IPS-18a (cell line): ENCODE data around the gene BOD1.

Source experiments
- H3K27ac ChIP-seq: one replicate; pipeline ENCODE4 v1.5.1; 2013; ENCODE audit warnings: low read length
- H3K27me3 ChIP-seq: one replicate; pipeline ENCODE4 v1.6.1; 2013; ENCODE audit warnings: mild to moderate bottlenecking, low read length; ENCODE audit not compliant: control insufficient read depth, insufficient read depth
- H3K36me3 ChIP-seq: one replicate; pipeline ENCODE4 v1.6.1; 2013; ENCODE audit warnings: low read depth, low read length; ENCODE audit not compliant: control insufficient read depth
- H3K4me1 ChIP-seq: one replicate; pipeline ENCODE4 v1.6.1; 2013; ENCODE audit warnings: low read depth, low read length; ENCODE audit not compliant: control insufficient read depth
- H3K4me3 ChIP-seq: one replicate; pipeline ENCODE4 v1.5.1; 2013; ENCODE audit warnings: low read length
- H3K9ac ChIP-seq: one replicate; pipeline ENCODE4 v1.6.1; 2013; ENCODE audit warnings: mild to moderate bottlenecking, low read length, moderate library complexity
- H3K9me3 ChIP-seq: one replicate; pipeline ENCODE4 v1.6.1; 2013; ENCODE audit warnings: low read depth, low read length; ENCODE audit not compliant: control insufficient read depth

The BOD1 gene

DNA sequence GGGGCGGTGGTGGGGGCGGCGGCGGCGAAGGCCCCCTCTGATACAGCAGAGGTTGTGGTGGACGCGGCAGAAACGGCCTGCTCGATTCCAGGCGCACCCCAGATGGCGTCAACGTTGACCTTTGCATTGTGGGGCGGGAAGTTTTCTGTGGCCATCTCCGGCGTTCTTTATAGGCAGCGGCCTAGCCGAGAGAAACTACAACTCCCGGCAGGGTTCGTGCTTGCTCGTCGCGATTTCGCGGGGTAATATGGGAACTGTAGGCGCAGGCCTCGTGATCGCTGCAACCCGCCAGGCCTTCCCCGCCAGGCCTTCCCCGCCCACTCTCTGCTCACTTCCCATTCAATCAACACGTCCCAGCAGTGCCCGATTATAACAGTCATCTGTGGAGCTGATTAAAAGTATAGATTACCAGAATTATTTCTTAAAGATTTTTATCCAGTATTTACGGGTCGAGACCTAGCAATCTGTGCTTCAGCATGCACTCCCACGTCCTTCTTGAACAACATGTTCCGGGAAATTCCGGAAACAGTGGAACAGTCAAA lies at the start of gene BOD1:
BOD1 (minus strand) TSS at position 74 of the 542 bp plus-strand sequence. CDS start 214 bp downstream, outside the sequence.
- Histone ChIP-seq H3K27me3 (no peaks in the 10 kb centered on the region), H3K4me1 (peaks cover 20% of the 10 kb centered on the region), H3K9ac (peak within 1 kb of the TSS; percentile 87), H3K27ac (peak within 1 kb of the TSS; percentile 74), H3K9me3 (no peaks in the 10 kb centered on the region), H3K4me3 (peak within 1 kb of the TSS; percentile 78), H3K36me3 (peaks cover 19% of the 10 kb centered on the region)

GRCh38 chr5:173665326-173665725 lies 48.9 kb upstream of the BOD1 start:
- peaks cover 8% of the 10 kb centered on the region for H3K4me1 ChIP-seq

DNA sequence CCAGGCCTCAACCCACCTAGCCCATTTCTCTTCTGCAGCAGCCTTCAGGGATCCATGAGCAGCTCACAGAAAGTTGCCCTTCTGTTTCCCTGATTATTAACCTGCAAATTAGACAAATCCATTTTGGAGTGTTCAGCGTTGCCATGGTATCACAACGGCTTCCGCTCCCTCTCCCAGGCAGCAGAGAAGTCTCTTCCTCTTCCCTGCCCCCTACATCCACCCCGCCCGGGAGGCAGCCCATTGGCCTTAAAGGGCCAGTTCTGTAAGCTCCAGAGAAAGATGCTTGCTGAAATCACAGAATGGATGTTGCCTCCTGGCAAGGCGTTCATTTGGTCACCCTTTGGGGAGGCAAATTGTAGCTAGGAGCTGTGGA lies 47.7 kb upstream of the BOD1 start:
- Histone ChIP-seq H3K9me3 (peaks cover 3% of the 10 kb centered on the region), H3K27me3 (no peaks in the 10 kb centered on the region), H3K4me1 (peaks cover 4% of the 10 kb centered on the region), H3K36me3 (no peaks in the 10 kb centered on the region), H3K27ac (no peak overlapping the region), H3K4me3 (no peak overlapping the region), H3K9ac (no peak overlapping the region)

More at GRCh38 chr5:173665326-173665725, 48.9 kb upstream of the BOD1 start:
- no peak overlapping the region for H3K4me3 ChIP-seq
- H3K27ac ChIP-seq = no peak overlapping the region
- no peaks in the 10 kb centered on the region for H3K36me3 ChIP-seq
- H3K9me3 ChIP-seq = peaks cover 3% of the 10 kb centered on the region
- no peaks in the 10 kb centered on the region for H3K27me3 ChIP-seq
- H3K9ac ChIP-seq = no peak overlapping the region

GRCh38 chr5:173663352-173664153 lies 47.1 kb upstream of the BOD1 start:
- H3K27ac ChIP-seq = no peak overlapping the region
- H3K36me3 ChIP-seq = no peaks in the 10 kb centered on the region
- H3K9me3 ChIP-seq = no peaks in the 10 kb centered on the region
- H3K4me3 ChIP-seq = no peak overlapping the region
- no peak overlapping the region for H3K9ac ChIP-seq
- H3K4me1 ChIP-seq = peaks cover 4% of the 10 kb centered on the region
- no peaks in the 10 kb centered on the region for H3K27me3 ChIP-seq

DNA sequence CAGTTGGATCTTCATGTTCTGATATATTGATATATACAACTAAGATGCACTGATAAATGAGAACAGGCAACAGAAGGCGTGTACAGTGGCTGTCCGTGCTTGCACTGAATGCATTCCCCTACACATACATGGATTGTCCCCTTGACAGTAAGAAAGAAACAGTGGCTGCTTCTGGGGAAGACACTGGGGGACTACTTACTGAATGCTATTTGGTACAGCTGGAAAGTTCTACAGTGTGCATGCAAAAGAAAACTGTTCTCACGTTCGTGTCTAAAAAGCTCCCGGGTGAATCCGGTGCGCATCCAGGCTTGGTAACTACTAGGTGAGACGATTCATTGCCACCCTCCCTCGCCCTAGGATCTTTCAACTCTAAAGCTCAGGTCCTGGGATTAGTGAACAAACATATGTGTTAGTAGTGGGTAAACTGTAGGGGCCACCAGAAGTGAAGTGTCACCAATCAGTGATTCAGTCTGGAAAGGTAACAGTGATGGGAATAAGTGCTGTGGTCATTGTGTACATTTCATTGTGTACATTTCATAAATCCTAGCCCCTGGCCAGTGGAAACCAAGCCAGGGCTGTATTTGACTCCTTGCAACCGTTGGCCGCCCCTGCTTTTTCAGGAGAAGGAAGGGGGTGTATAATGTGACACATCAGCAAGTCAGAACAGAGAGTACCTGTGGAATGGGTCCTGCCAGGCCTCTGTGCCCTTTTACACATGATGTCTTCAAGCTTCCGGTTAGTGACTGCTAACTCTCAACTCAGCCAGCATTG lies 46.3 kb upstream of the BOD1 start:
- no peak overlapping the region for H3K4me3 ChIP-seq
- no peaks in the 10 kb centered on the region for H3K27me3 ChIP-seq
- no peaks in the 10 kb centered on the region for H3K9me3 ChIP-seq
- peaks cover 4% of the 10 kb centered on the region for H3K4me1 ChIP-seq
- no peaks in the 10 kb centered on the region for H3K36me3 ChIP-seq
- no peak overlapping the region for H3K9ac ChIP-seq
- no peak overlapping the region for H3K27ac ChIP-seq

DNA sequence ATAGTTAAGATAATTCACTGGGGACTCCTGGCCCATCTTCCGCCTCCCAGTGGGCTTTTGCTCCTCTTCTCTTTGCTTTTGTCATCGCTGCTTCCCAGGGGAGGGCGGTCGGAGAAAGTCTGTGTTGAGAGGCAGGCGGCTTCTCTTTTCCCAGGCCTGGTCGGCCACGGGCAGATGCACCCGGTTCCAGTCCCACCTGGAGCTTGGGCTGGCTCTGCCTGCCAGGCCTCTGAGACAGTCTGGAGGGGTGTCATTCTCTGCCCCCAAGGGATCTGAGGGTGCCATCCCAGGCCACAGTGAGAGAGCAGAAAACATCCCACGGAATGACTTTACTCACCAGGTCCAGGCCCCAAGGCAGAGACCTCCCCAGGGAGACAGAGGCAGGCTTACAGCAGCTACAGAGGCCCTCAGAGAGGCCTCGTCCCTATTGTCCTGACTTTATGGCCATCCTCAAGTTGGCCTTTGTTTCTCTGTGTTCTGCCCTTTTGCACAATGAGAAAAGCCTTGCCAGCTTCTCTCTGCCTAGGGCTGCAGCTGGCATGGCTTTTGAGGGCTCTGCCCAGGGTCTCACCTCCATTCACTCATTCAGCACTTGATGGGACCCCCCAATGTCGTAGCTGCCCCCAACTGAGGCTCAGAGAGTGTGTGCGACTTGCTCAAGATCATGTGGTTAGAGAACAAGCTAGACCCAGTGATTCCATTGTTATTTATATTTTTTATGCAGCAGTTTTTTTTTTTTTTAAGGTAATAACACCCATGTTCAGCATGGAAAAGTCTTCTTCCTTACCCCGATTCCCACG lies 44.2 kb upstream of the BOD1 start:
- Histone ChIP-seq H3K9me3 (no peaks in the 10 kb centered on the region), H3K27ac (no peak overlapping the region), H3K4me1 (peaks cover 4% of the 10 kb centered on the region), H3K27me3 (no peaks in the 10 kb centered on the region), H3K36me3 (no peaks in the 10 kb centered on the region), H3K4me3 (no peak overlapping the region), H3K9ac (no peak overlapping the region)

GRCh38 chr5:173659423-173659822 lies 43.0 kb upstream of the BOD1 start:
- Histone ChIP-seq H3K4me1 (peaks cover 4% of the 10 kb centered on the region), H3K36me3 (no peaks in the 10 kb centered on the region), H3K27ac (no peak overlapping the region), H3K27me3 (no peaks in the 10 kb centered on the region), H3K9me3 (no peaks in the 10 kb centered on the region), H3K4me3 (no peak overlapping the region), H3K9ac (no peak overlapping the region)

- Histone ChIP-seq H3K36me3 (no peaks in the 10 kb centered on the region), H3K9ac (no peak overlapping the region), H3K4me3 (no peak overlapping the region), H3K9me3 (peaks cover 2% of the 10 kb centered on the region), H3K27me3 (no peaks in the 10 kb centered on the region), H3K27ac (no peak overlapping the region), H3K4me1 (no peaks in the 10 kb centered on the region)
These were observed 41.4 kb upstream of the BOD1 start for GRCh38 chr5:173657741-173658356.

DNA sequence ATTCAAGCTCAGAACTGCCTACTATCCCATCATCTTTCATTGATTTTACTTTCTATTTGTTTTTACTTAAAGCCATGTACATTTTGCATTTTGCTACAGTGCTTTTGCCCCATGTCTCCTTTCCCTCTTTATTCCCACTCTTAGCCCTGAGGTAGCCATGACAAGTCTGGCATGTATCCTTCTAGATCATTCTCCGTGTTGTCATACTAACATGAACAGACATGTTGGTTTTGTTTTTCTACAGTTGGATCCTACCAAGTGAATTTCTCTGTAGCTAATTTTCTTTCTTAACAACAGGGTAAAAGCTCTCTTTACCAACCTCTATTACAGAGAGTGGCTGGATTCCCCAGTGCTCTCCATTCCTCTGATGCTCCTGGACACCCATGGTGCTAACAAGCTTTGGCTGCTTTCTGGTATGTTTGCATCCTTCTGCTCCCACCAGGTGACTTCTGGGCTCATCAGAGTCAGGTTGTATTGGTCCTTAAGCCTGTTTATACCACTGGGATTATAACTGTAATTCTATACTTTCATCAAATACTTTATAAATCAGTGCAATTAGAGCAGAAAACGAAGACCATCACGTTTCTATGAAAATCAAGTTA lies 38.8 kb upstream of the BOD1 start:
- no peak overlapping the region for H3K9ac ChIP-seq
- no peaks in the 10 kb centered on the region for H3K36me3 ChIP-seq
- H3K4me3 ChIP-seq = no peak overlapping the region
- peaks cover 5% of the 10 kb centered on the region for H3K9me3 ChIP-seq
- H3K27me3 ChIP-seq = no peaks in the 10 kb centered on the region
- no peak overlapping the region for H3K27ac ChIP-seq
- no peaks in the 10 kb centered on the region for H3K4me1 ChIP-seq

GRCh38 chr5:173653822-173654523 lies 37.5 kb upstream of the BOD1 start:
- H3K27ac ChIP-seq = no peak overlapping the region
- H3K27me3 ChIP-seq = no peaks in the 10 kb centered on the region
- no peaks in the 10 kb centered on the region for H3K4me1 ChIP-seq
- peaks cover 5% of the 10 kb centered on the region for H3K9me3 ChIP-seq
- H3K9ac ChIP-seq = no peak overlapping the region
- no peaks in the 10 kb centered on the region for H3K36me3 ChIP-seq
- H3K4me3 ChIP-seq = no peak overlapping the region
